ENCODE results near the gene S100A2. TPM values are rescaled to one million over a fixed set of nuclear protein-coding genes. Genes with fewer than 3 reads are reported as not detected.

The S100A2 gene
- total RNA-seq, 1 experiment from 2014 or later, result 4.5 TPM

DNA sequence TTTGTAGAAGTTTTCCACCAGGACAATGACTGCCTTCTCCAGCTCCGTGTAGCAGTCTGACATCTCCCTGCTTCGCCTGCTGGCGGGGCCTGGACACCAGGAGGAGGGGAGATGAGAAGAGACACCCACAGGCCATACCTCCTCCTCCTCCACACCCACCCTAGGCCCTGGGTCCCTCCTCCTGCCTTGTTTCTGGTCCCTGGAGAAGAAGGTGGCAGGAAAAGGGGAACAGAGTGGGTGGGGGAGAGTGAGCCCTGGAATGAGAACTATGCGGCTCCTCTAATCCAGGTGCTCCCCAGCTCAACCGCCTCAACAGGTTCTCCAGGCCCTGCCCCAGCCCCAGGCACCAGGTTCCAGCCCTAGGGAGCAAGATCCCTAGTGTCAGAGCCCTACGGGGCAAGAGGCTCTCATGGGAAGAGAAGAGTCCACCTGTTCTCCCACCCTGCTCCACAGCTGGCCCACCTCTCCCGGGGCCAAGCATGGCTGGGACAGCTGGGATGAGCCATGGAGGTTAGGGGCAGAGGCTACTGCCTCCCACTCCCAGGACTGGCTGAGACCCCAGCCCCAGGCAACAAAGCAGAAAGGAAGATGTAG lies 42.5 kb upstream of the S100A2 start:
- ChIA-PET POLR2A (ENCODE audit: low non-redundant PET) (no interaction called here), CTCF (no interaction called here)
- Histone ChIP-seq H3K27ac (ENCODE audit: low read depth, low read length, poor library complexity, severe bottlenecking) (no peak overlapping the region), H3K9me3 (ENCODE audit: low read depth, low read length, poor library complexity, severe bottlenecking) (no peaks in the 10 kb centered on the region), H3K27me3 (replicated peaks; ENCODE audit: insufficient read depth, low read depth, low read length, poor library complexity) (no peaks in the 10 kb centered on the region), H3K4me3 (ENCODE audit: low read depth, low read length, poor library complexity, severe bottlenecking) (no peak overlapping the region), H3K4me1 (ENCODE audit: insufficient read depth, low read length, poor library complexity, severe bottlenecking) (no peaks in the 10 kb centered on the region), H3K36me3 (ENCODE audit: insufficient read depth, low read length, poor library complexity, severe bottlenecking) (no peaks in the 10 kb centered on the region)
- intact Hi-C loops (cut with micrococcal nuclease; ENCODE audit: unreplicated experiment), result no loop called here
- DNase-seq (ENCODE audit: low spot score), result no peak
- no TSS peak for BruUV-seq (replicated peaks)
- TF ChIP-seq, protein P1, sequence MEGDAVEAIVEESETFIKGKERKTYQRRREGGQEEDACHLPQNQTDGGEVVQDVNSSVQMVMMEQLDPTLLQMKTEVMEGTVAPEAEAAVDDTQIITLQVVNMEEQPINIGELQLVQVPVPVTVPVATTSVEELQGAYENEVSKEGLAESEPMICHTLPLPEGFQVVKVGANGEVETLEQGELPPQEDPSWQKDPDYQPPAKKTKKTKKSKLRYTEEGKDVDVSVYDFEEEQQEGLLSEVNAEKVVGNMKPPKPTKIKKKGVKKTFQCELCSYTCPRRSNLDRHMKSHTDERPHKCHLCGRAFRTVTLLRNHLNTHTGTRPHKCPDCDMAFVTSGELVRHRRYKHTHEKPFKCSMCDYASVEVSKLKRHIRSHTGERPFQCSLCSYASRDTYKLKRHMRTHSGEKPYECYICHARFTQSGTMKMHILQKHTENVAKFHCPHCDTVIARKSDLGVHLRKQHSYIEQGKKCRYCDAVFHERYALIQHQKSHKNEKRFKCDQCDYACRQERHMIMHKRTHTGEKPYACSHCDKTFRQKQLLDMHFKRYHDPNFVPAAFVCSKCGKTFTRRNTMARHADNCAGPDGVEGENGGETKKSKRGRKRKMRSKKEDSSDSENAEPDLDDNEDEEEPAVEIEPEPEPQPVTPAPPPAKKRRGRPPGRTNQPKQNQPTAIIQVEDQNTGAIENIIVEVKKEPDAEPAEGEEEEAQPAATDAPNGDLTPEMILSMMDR (conservative IDR thresholded peaks at IDR 0.05; ENCODE audit: low read depth, low read length), result no peak
- no peak for TF ChIP-seq EZH2 (IDR thresholded peaks at IDR 0.05; ENCODE audit: borderline replicate concordance, low read depth, low read length, poor library complexity, severe bottlenecking)

DNA sequence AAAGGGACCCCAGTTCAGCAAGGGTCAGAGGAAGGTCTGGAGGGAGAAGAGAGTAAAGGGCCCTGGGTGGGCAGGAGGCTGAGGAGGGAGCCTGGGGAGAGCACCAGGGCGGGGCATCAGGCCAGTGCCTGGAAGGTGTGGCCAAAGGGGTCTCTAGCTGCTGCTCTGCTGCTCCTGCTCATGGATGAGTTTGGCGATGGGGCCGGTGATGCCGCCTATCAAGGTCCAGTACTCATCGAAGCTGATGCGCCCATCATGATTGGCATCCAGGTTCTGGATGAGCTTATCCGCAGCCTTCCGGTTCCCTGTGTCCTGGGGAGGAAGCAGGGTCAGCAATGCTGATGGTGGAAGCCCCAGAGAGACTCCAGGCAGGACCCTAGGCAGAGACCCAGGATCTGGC lies 41.7 kb upstream of the S100A2 start:
- Histone ChIP-seq H3K27ac (ENCODE audit: low read depth, low read length, poor library complexity, severe bottlenecking) (no peak overlapping the region), H3K4me1 (ENCODE audit: insufficient read depth, low read length, poor library complexity, severe bottlenecking) (no peaks in the 10 kb centered on the region), H3K36me3 (ENCODE audit: insufficient read depth, low read length, poor library complexity, severe bottlenecking) (no peaks in the 10 kb centered on the region), H3K9me3 (ENCODE audit: low read depth, low read length, poor library complexity, severe bottlenecking) (no peaks in the 10 kb centered on the region), H3K4me3 (ENCODE audit: low read depth, low read length, poor library complexity, severe bottlenecking) (no peak overlapping the region), H3K27me3 (replicated peaks; ENCODE audit: insufficient read depth, low read depth, low read length, poor library complexity) (no peaks in the 10 kb centered on the region)
- intact Hi-C loops (cut with micrococcal nuclease; ENCODE audit: unreplicated experiment), result no loop called here
- DNase-seq (ENCODE audit: low spot score), result no peak
- BruUV-seq (replicated peaks), result no TSS peak
- ChIA-PET CTCF (interaction anchor here (0.7 kb wide), 1 partner anchor 97 kb away, joined by 3 read pairs; no protein-coding TSS in a partner anchor), POLR2A (ENCODE audit: low non-redundant PET) (no interaction called here)
- TF ChIP-seq, protein P1 (conservative IDR thresholded peaks at IDR 0.05; ENCODE audit: low read depth, low read length), result no peak
- TF ChIP-seq EZH2 (IDR thresholded peaks at IDR 0.05; ENCODE audit: borderline replicate concordance, low read depth, low read length, poor library complexity, severe bottlenecking), result no peak

DNA sequence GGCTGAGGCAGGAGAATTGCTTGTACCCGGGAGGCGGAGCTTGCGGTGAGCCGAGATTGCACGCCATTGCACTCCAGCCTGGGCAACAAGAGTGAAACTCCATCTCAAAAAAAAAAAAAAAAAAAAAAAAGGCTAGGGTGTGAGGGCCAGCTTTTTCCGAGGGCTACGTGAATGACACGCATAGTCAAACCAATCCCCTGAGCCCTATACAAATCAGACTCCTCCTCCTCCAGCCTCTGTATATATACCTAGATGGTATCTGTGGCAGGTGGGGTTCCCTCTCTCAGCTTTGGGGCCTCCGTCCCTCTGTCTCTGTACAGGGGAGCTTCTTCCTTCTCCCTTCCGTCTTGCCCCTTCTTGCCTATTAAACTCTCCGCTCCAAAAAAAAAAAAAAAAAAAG lies 40.5 kb upstream of the S100A2 start:
- H3K27ac ChIP-seq (ENCODE audit: low read depth, low read length, poor library complexity, severe bottlenecking), result no peak overlapping the region
- intact Hi-C loops (cut with micrococcal nuclease; ENCODE audit: unreplicated experiment), result no loop called here
- TF ChIP-seq, protein P1 (conservative IDR thresholded peaks at IDR 0.05; ENCODE audit: low read depth, low read length), result no peak
- no peak for TF ChIP-seq EZH2 (IDR thresholded peaks at IDR 0.05; ENCODE audit: borderline replicate concordance, low read depth, low read length, poor library complexity, severe bottlenecking)
- ChIA-PET CTCF (interaction anchor here (0.6 kb wide), 1 partner anchor 111 kb away, joined by 3 read pairs; no protein-coding TSS in a partner anchor), POLR2A (ENCODE audit: low non-redundant PET) (no interaction called here)
- no peaks in the 10 kb centered on the region for H3K36me3 ChIP-seq (ENCODE audit: insufficient read depth, low read length, poor library complexity, severe bottlenecking)
- no peaks in the 10 kb centered on the region for H3K4me1 ChIP-seq (ENCODE audit: insufficient read depth, low read length, poor library complexity, severe bottlenecking)
- DNase-seq (ENCODE audit: low spot score), result no peak
- H3K27me3 ChIP-seq (replicated peaks; ENCODE audit: insufficient read depth, low read depth, low read length, poor library complexity), result no peaks in the 10 kb centered on the region
- H3K4me3 ChIP-seq (ENCODE audit: low read depth, low read length, poor library complexity, severe bottlenecking), result no peak overlapping the region
- H3K9me3 ChIP-seq (ENCODE audit: low read depth, low read length, poor library complexity, severe bottlenecking), result no peaks in the 10 kb centered on the region
- no TSS peak for BruUV-seq (replicated peaks)

All from A673 (cell line).